ENCODE measurements around the gene KIF13A. TPM values are rescaled to one million over a fixed set of nuclear protein-coding genes. Genes with fewer than 3 reads are reported as not detected.

KIF13A gene
- total RNA-seq, 5 donors from 2014 or later (not counting 1 experiment from before 2014, with no cell fraction given), result 0.55 to 2.0 (median 0.92) TPM

DNA sequence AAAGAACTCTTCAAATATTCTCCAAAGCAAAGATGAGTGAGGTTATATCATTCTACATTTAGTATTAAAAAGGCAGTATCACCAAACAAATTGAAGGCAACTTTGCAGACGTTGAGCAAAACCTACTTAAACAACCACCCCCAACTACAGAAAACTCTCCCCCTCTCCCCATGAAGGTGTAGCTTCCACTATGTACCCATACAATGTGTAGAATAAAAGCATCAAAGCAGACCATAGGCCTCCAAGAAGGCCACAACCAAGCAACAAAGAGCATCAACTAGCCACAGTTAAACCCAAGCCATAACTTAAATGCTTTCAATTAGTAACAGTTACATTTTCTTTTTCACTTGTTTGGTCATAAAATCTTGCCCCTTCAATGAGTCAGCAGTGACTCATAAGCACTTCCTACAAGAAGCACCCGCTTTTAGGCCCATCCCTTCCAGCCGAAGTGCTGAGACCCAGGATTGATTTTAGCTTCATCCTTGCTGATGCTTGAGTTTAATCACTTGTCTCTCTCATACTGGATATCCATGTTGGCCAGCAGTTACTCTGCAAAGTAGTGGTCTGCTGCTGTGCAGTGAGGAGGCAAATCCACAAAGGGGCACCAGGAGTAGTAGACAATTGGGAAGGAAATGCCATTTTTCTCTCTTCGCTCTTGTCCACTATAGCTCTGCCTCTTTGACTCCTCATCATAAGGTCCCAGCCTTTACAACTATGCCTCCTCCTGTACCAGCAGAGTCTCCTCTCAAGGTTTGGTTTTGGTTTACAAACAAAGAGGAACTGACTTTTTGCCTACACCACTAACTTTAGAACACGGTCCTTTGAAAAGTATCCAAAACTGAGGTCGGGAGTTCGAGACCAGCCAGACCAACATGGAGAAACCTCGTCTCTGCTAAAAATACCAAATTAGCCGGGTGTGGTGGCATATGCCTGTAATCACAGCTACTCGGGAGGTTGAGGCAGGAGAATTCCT is 272.3 kb downstream of the KIF13A start:
- peak overlapping the region; percentile 86 to 90 for H3K27ac Mint-ChIP-seq
- no peak overlapping the region for H3K4me3 Mint-ChIP-seq
- 69% methylated on average over 7 of the region's 10 CpGs for WGBS (ENCODE audit: insufficient coverage)
- ATAC-seq (replicated peaks in 1 of 4), result peak in 3 of 4 experiments; percentile 54 to 74 (median 73)
- H3K9me3 ChIP-seq, result no peaks in the 10 kb centered on the region
- H3K27me3 Mint-ChIP-seq, result no peaks in the 10 kb centered on the region
- H3K36me3 ChIP-seq (ENCODE audit: control insufficient read depth in 2 of 2, extremely low read depth in 1 of 2, insufficient read depth in 1 of 2, low read length in 1 of 2), result no peaks in the 10 kb centered on the region
- H3K4me1 Mint-ChIP-seq, result peaks cover 8 to 13% (median 12%) of the 10 kb centered on the region in 3 donors
- DNase-seq, result peak in 1 of 35 experiments; percentile 34
- no peaks in the 10 kb centered on the region for H3K36me3 Mint-ChIP-seq
- no peaks in the 10 kb centered on the region for H3K9me3 Mint-ChIP-seq
- H3K4me3 ChIP-seq (ENCODE audit: control insufficient read depth in 1 of 2, extremely low read depth in 1 of 2, low read length in 1 of 2), result no peak overlapping the region
- no peaks in the 10 kb centered on the region for H3K4me1 ChIP-seq (ENCODE audit: control insufficient read depth in 1 of 2, extremely low read depth in 1 of 2, insufficient read depth in 2 of 2, low read length in 2 of 2)
- H3K27me3 ChIP-seq (replicated peaks in 1 of 2; ENCODE audit: control insufficient read depth in 2 of 2, extremely low read depth in 1 of 2, insufficient read depth in 2 of 2, low read length in 1 of 2), result peaks cover 0 to 2% of the 10 kb centered on the region in 2 experiments
- ChIA-PET POLR2A (interaction anchor here (0.5 to 0.6 kb wide), 5 partner anchors 11 to 679 kb away, joined by 3 to 12 read pairs (median 4); no protein-coding TSS in a partner anchor), CTCF (interaction anchor here (0.6 to 1.8 kb wide), 8 partner anchors 9 to 1844 kb away, joined by 3 to 12 read pairs (median 4); no protein-coding TSS in a partner anchor)
- no peak overlapping the region for H3K27ac ChIP-seq (ENCODE audit: low read length)

DNA sequence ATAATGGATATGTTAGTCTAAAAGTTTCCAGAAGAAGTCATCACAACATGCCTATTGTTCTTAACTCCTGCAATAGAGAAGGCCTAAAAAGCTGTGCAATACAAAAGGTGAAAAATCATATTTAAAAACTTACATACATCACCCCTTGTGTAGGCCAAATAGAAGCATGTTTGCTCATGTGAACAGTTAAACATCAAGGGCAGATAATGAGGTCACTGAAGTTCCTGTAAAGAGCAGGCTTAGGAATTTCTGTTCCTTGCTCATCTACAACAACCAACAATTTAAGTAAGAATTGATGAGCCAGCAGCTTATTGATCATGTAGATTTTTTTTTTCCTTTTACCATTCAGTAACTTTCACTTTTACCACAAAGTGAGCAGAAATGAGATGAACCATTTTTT is 273.3 kb downstream of the KIF13A start:
- H3K4me1 ChIP-seq (ENCODE audit: control insufficient read depth in 1 of 2, extremely low read depth in 1 of 2, insufficient read depth in 2 of 2, low read length in 2 of 2), result no peaks in the 10 kb centered on the region
- H3K27me3 Mint-ChIP-seq, result no peaks in the 10 kb centered on the region

DNA sequence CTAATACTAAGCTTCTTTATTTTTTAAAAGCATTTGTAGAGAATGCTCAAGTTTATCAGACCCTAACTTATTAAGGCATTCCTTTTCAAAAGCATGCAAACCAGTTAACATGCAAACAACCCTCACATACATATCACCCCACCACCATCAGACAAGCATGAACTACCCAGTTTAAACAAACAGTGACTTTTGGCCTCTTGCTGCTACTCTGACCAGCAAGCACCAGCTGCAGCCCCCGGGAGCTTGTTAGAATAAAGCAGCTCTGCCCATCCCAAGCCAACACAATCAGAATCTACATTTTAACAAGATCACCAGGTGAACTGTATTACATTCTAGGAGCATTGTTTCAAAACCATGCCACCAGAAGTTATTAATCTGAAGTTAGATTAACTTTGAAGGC is 274.9 kb downstream of the KIF13A start:
- DNase-seq (no peak), ATAC-seq (replicated peaks in 1 of 4) (no peak)
- peaks cover 8 to 13% (median 12%) of the 10 kb centered on the region in 3 donors for H3K4me1 Mint-ChIP-seq
- no peaks in the 10 kb centered on the region for H3K9me3 Mint-ChIP-seq
- no peaks in the 10 kb centered on the region for H3K36me3 Mint-ChIP-seq
- CTCF ChIA-PET, result no interaction called here
- Histone ChIP-seq H3K4me3 (ENCODE audit: control insufficient read depth in 1 of 2, extremely low read depth in 1 of 2, low read length in 1 of 2) (no peak overlapping the region), H3K27me3 (replicated peaks in 1 of 2; ENCODE audit: control insufficient read depth in 2 of 2, extremely low read depth in 1 of 2, insufficient read depth in 2 of 2, low read length in 1 of 2) (no peaks in the 10 kb centered on the region), H3K4me1 (ENCODE audit: control insufficient read depth in 1 of 2, extremely low read depth in 1 of 2, insufficient read depth in 2 of 2, low read length in 2 of 2) (no peaks in the 10 kb centered on the region), H3K36me3 (ENCODE audit: control insufficient read depth in 2 of 2, extremely low read depth in 1 of 2, insufficient read depth in 1 of 2, low read length in 1 of 2) (no peaks in the 10 kb centered on the region), H3K9me3 (no peaks in the 10 kb centered on the region), H3K27ac (ENCODE audit: low read length) (no peak overlapping the region)
- no CpG with 5 or more reads among the region's 1 CpG for WGBS (ENCODE audit: insufficient coverage)
- H3K27ac Mint-ChIP-seq, result no peak overlapping the region
- no peak overlapping the region for H3K4me3 Mint-ChIP-seq
- H3K27me3 Mint-ChIP-seq, result no peaks in the 10 kb centered on the region
- POLR2A ChIA-PET, result no interaction called here

More for the DNA sequence above, 273.3 kb downstream of the KIF13A start:
- ATAC-seq (replicated peaks in 1 of 4) (no peak), DNase-seq (no peak)
- Mint-ChIP-seq H3K9me3 (no peaks in the 10 kb centered on the region), H3K4me1 (peaks cover 8 to 13% (median 12%) of the 10 kb centered on the region in 3 donors), H3K27ac (no peak overlapping the region), H3K4me3 (no peak overlapping the region), H3K36me3 (no peaks in the 10 kb centered on the region)
- POLR2A ChIA-PET, result interaction anchor here (0.6 kb wide), 4 partner anchors 10 to 680 kb away, joined by 3 to 12 read pairs (median 3); no protein-coding TSS in a partner anchor
- CTCF ChIA-PET, result interaction anchor here (0.6 to 1.8 kb wide), 7 partner anchors 10 to 1843 kb away, joined by 3 to 12 read pairs (median 4); no protein-coding TSS in a partner anchor
- H3K27me3 ChIP-seq (replicated peaks in 1 of 2; ENCODE audit: control insufficient read depth in 2 of 2, extremely low read depth in 1 of 2, insufficient read depth in 2 of 2, low read length in 1 of 2), result peaks cover 0 to 2% of the 10 kb centered on the region in 2 experiments
- H3K9me3 ChIP-seq, result no peaks in the 10 kb centered on the region
- H3K27ac ChIP-seq (ENCODE audit: low read length), result no peak overlapping the region
- H3K36me3 ChIP-seq (ENCODE audit: control insufficient read depth in 2 of 2, extremely low read depth in 1 of 2, insufficient read depth in 1 of 2, low read length in 1 of 2), result no peaks in the 10 kb centered on the region
- H3K4me3 ChIP-seq (ENCODE audit: control insufficient read depth in 1 of 2, extremely low read depth in 1 of 2, low read length in 1 of 2), result no peak overlapping the region

DNA sequence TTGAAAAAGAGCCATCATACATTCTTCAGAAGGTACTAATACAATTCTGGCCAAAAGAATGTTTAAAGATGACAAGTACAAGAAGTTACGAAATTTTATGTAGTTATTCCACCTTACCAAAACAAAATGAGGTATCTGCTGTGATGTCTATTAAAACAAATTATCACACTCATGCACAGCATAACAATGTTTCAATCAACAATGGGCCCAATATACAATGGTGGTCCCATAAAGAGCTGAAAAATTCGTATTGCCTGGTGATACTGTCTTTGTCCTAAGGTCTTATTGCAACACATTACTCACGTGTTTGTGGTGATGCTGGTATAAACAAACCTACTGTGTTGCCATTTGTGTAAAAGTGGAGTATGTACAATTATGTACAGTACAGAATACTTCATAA is 277.1 kb downstream of the KIF13A start:
- no peaks in the 10 kb centered on the region for H3K36me3 ChIP-seq (ENCODE audit: control insufficient read depth in 2 of 2, extremely low read depth in 1 of 2, insufficient read depth in 1 of 2, low read length in 1 of 2)
- no peaks in the 10 kb centered on the region for H3K9me3 ChIP-seq
- no peak for DNase-seq
- H3K4me3 Mint-ChIP-seq, result no peak overlapping the region
- WGBS (ENCODE audit: insufficient coverage), result no CpG with 5 or more reads among the region's 3 CpGs
- ChIA-PET POLR2A (no interaction called here), CTCF (interaction anchor here in 1 of 2 donors (0.6 kb wide), 1 partner anchor 110 kb away, joined by 3 read pairs; the partner anchor contains the start of gene FAM8A1)
- H3K27ac Mint-ChIP-seq, result no peak overlapping the region
- ATAC-seq (replicated peaks in 1 of 4), result no peak
- no peak overlapping the region for H3K27ac ChIP-seq (ENCODE audit: low read length)
- no peaks in the 10 kb centered on the region for H3K36me3 Mint-ChIP-seq
- no peak overlapping the region for H3K4me3 ChIP-seq (ENCODE audit: control insufficient read depth in 1 of 2, extremely low read depth in 1 of 2, low read length in 1 of 2)
- no peaks in the 10 kb centered on the region for H3K9me3 Mint-ChIP-seq
- H3K27me3 ChIP-seq (replicated peaks in 1 of 2; ENCODE audit: control insufficient read depth in 2 of 2, extremely low read depth in 1 of 2, insufficient read depth in 2 of 2, low read length in 1 of 2), result no peaks in the 10 kb centered on the region
- H3K4me1 ChIP-seq (ENCODE audit: control insufficient read depth in 1 of 2, extremely low read depth in 1 of 2, insufficient read depth in 2 of 2, low read length in 2 of 2), result peaks cover 5 to 9% of the 10 kb centered on the region in 2 experiments
- peaks cover 18 to 24% (median 23%) of the 10 kb centered on the region in 3 donors for H3K4me1 Mint-ChIP-seq
- no peaks in the 10 kb centered on the region for H3K27me3 Mint-ChIP-seq

DNA sequence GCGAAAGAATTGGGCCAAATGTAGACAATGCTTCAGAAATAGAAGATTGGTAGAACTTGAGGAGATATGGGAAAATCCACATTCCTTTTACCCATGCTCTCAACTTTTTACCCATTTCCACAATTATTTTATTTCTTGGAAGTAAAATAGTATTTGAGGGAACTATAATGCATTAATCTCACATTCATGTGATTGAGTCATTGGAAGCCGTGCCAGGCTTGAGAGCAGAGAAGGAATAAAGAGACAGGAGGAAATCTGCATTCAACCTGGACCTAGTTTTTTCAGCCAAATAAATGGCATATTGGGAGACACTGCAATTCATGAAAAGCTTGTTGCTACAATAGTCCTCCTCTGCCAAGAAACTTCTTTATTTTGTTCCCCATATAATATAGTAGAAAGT is 278.0 kb downstream of the KIF13A start:
- H3K9me3 Mint-ChIP-seq, result no peaks in the 10 kb centered on the region
- H3K27me3 ChIP-seq (replicated peaks in 1 of 2; ENCODE audit: control insufficient read depth in 2 of 2, extremely low read depth in 1 of 2, insufficient read depth in 2 of 2, low read length in 1 of 2), result no peaks in the 10 kb centered on the region
- peaks cover 12 to 15% of the 10 kb centered on the region in 2 experiments for H3K4me1 ChIP-seq (ENCODE audit: control insufficient read depth in 1 of 2, extremely low read depth in 1 of 2, insufficient read depth in 2 of 2, low read length in 2 of 2)
- POLR2A ChIA-PET, result no interaction called here
- H3K4me3 ChIP-seq (ENCODE audit: control insufficient read depth in 1 of 2, extremely low read depth in 1 of 2, low read length in 1 of 2), result no peak overlapping the region
- no peaks in the 10 kb centered on the region for H3K9me3 ChIP-seq
- H3K36me3 ChIP-seq (ENCODE audit: control insufficient read depth in 2 of 2, extremely low read depth in 1 of 2, insufficient read depth in 1 of 2, low read length in 1 of 2), result no peaks in the 10 kb centered on the region
- CTCF ChIA-PET, result interaction anchor here in 1 of 2 donors (0.7 kb wide), 1 partner anchor 55 kb away, joined by 5 read pairs; no protein-coding TSS in a partner anchor
- H3K27me3 Mint-ChIP-seq, result no peaks in the 10 kb centered on the region
- H3K4me1 Mint-ChIP-seq, result peaks cover 16 to 22% (median 16%) of the 10 kb centered on the region in 3 donors
- WGBS (ENCODE audit: insufficient coverage), result no CpG with 5 or more reads among the region's 2 CpGs
- H3K27ac ChIP-seq (ENCODE audit: low read length), result no peak overlapping the region
- DNase-seq (no peak), ATAC-seq (replicated peaks in 1 of 4) (no peak)
- H3K36me3 Mint-ChIP-seq, result no peaks in the 10 kb centered on the region
- no peak overlapping the region for H3K27ac Mint-ChIP-seq
- H3K4me3 Mint-ChIP-seq, result no peak overlapping the region

All from T-cell (primary cell).